Measurements from ENCODE around the gene RMDN2. TPM values are rescaled to one million over a fixed set of nuclear protein-coding genes. Genes with fewer than 3 reads are reported as not detected.

Gene RMDN2
- total and polyA plus RNA-seq, 9 of the 15 experiments (the other 6 are each of a cell fraction or from before 2014, with no cell fraction given) = 1.5 to 4.3 (median 2.3) TPM

- BruUV-seq (replicated peaks) = no TSS peak
- POLR2A ChIA-PET = interaction anchor here (1.3 kb wide), 1 partner anchor 8 kb away, joined by 3 read pairs; no protein-coding TSS in a partner anchor
- no peak for ATAC-seq
- TF ChIP-seq DIDO1 (tag; IDR thresholded peaks at IDR 0.05; ENCODE audit: low read depth) (no peak), SRSF9 (IDR thresholded peaks at IDR 0.05; ENCODE audit: borderline replicate concordance, low read depth, low read length) (no peak), MED1 (CRISPR knock-in tag; IDR thresholded peaks at IDR 0.05; ENCODE audit: borderline replicate concordance) (no peak), MGA (IDR thresholded peaks at IDR 0.05) (no peak)
These were observed 68.1 kb downstream of the RMDN2 start for GRCh38 chr2:37993143-37993542.

More at GRCh38 chr2:37993143-37993542, 68.1 kb downstream of the RMDN2 start:
- Histone ChIP-seq H2AFZ (ENCODE audit: low read depth, low read length) (no peak overlapping the region), H3K36me3 (ENCODE audit: control insufficient read depth, insufficient read depth, low read length) (no peaks in the 10 kb centered on the region), H4K20me1 (replicated peaks; ENCODE audit: control insufficient read depth, insufficient read depth, low read length) (no peaks in the 10 kb centered on the region), H3K27me3 (ENCODE audit: control insufficient read depth in 2 of 2, insufficient read depth in 2 of 2, low read length in 2 of 2) (no peaks in the 10 kb centered on the region; a peak in 1 of 5 replicates), H3K9me3 (replicated peaks; ENCODE audit: control insufficient read depth, insufficient read depth, low read depth, low read length) (no peaks in the 10 kb centered on the region), H3K4me3 (no peak overlapping the region), H3K27ac (ENCODE audit: extremely low read depth, low read depth, low read length) (no peak overlapping the region), H3K9me1 (ENCODE audit: control insufficient read depth, insufficient read depth, low read length) (no peaks in the 10 kb centered on the region), H3K4me2 (ENCODE audit: insufficient read depth, low read length) (no peak overlapping the region), H3K79me2 (ENCODE audit: control insufficient read depth, insufficient read depth, low read length) (no peaks in the 10 kb centered on the region), H3K4me1 (replicated peaks in 1 of 2; ENCODE audit: control insufficient read depth in 2 of 2, insufficient read depth in 2 of 2, low read length in 2 of 2) (no peaks in the 10 kb centered on the region), H3K9ac (ENCODE audit: insufficient read depth in 1 of 2, low read depth in 2 of 2, low read length in 2 of 2) (no peak overlapping the region)
- 18% methylated on average over 3 of the region's 3 CpGs for WGBS (ENCODE audit: insufficient coverage, low coverage, missing lambda C conversion rate)
- FAIRE-seq (no peak), DNase-seq (ENCODE audit: extremely low read depth in 1 of 4, low spot score in 3 of 4) (no peak)
- intact Hi-C loops (cut with micrococcal nuclease) = no loop called here
- in situ Hi-C loops (cut with MboI) = loop anchor here (25.0 kb wide), 1 partner anchor 744 kb away; no protein-coding TSS in a partner anchor
- CTCF ChIA-PET (ENCODE audit: low intra/inter-chr PET ratio) = no interaction called here

Measured in K562 (cell line).